Endothelial cell of umbilical vein (primary cell): ENCODE results near the gene CCDC116. TPM values are rescaled to one million over a fixed set of nuclear protein-coding genes. Genes with fewer than 3 reads are reported as not detected.

Experiments
- BruUV-seq: library from RNA; stranded (reverse); fragments of 400-500 nt; replicated peaks from 2 replicates; lab custom pipeline; 2021; lab: Mats Ljungman, UMichigan
- CTCF ChIA-PET: fragments of 300-600, 350-600 bp; sonication (Branson Sonifier 250); formaldehyde crosslinking; loops from one replicate; lab custom pipeline; 2021; ENCODE audit warnings: antibody characterized with exemption, inconsistent platforms; lab: Charles Lee
- POLR2A ChIA-PET: fragments of 300-600, 350-600 bp; sonication (Branson Sonifier 250); formaldehyde crosslinking; loops from one replicate; lab custom pipeline; 2021; ENCODE audit warnings: antibody characterized with exemption, inconsistent platforms; lab: Charles Lee
- DNase-seq: peaks from one replicate; pipeline ENCODE4 v3.0.0-alpha.2; 2011; ENCODE audit warnings: low read depth, low spot score
- FAIRE-seq: peaks from 2 replicates; lab custom pipeline; 2011; peaks lifted over from hg19 to GRCh38; lab: Jason Lieb, UNC
- H2AFZ ChIP-seq: 2 replicates; pipeline ENCODE4 v1.6.0; 2012; ENCODE audit warnings: low read depth, low read length, control low read depth, inconsistent platforms
- H3K27ac ChIP-seq: 2 replicates; pipeline ENCODE4 v1.5.1; 2011; ENCODE audit warnings: low read depth, mild to moderate bottlenecking, control low read depth, low read length, moderate library complexity; ENCODE audit not compliant: insufficient read depth
- H3K27me3 ChIP-seq, 2 experiments: 2 replicates each; pipeline versions ENCODE4 v1.6.0 to v1.6.1; 2011; ENCODE audit warnings: low read length in 2 of 2, mixed read lengths in 1 of 2; ENCODE audit not compliant: control insufficient read depth in 2 of 2, insufficient read depth in 2 of 2
- H3K36me3 ChIP-seq, 2 experiments: 2 replicates in 1 of 2; 3 replicates in 1 of 2; pipeline ENCODE4 v1.5.1; 2011; ENCODE audit warnings: low read length in 2 of 2, mild to moderate bottlenecking in 1 of 2, moderate library complexity in 1 of 2; ENCODE audit not compliant: control insufficient read depth in 2 of 2, insufficient read depth in 2 of 2; ENCODE audit errors: extremely low read depth in 1 of 2
- H3K4me1 ChIP-seq: 3 replicates; pipeline ENCODE4 v1.5.1; 2011; ENCODE audit warnings: mild to moderate bottlenecking, low read length; ENCODE audit not compliant: control insufficient read depth, insufficient read depth; ENCODE audit errors: extremely low read depth
- H3K4me2 ChIP-seq: 2 replicates; pipeline ENCODE4 v1.6.1; 2011; ENCODE audit warnings: low read length, control low read depth, mixed read lengths; ENCODE audit not compliant: insufficient read depth
- H3K4me3 ChIP-seq, 3 experiments: fragments of 200-600 bp in 1 of 3; sonication (generic), shearing (Covaris generic) in 1 of 3; replicated peaks in 1 of 3; 2 replicates each; pipeline ENCODE4 v1.5.1; 2011 to 2016; ENCODE audit warnings: control low read depth in 3 of 3, low read length in 3 of 3, mild to moderate bottlenecking in 2 of 3, inconsistent platforms in 1 of 3, low read depth in 1 of 3, moderate library complexity in 1 of 3; ENCODE audit not compliant: insufficient read depth in 1 of 3
- H3K79me2 ChIP-seq: 2 replicates; pipeline ENCODE4 v1.6.0; 2012; ENCODE audit warnings: low read length, inconsistent platforms; ENCODE audit not compliant: control insufficient read depth, insufficient read depth
- H3K9ac ChIP-seq: replicated peaks from 2 replicates; pipeline ENCODE3; 2011; ENCODE audit warnings: low read length, control low read depth; ENCODE audit not compliant: insufficient read depth; ENCODE audit errors: extremely low read depth
- H3K9me1 ChIP-seq: replicated peaks from 3 replicates; pipeline ENCODE4 v1.6.0; 2011; ENCODE audit warnings: mild to moderate bottlenecking, low read length; ENCODE audit not compliant: control insufficient read depth, insufficient read depth; ENCODE audit errors: extremely low read depth
- H3K9me3 ChIP-seq: replicated peaks from 2 replicates; pipeline ENCODE4 v1.5.1; 2012; ENCODE audit warnings: low read length, inconsistent platforms; ENCODE audit not compliant: control insufficient read depth, insufficient read depth
- H4K20me1 ChIP-seq: replicated peaks from 2 replicates; pipeline ENCODE3; 2011; ENCODE audit warnings: mild to moderate bottlenecking, low read length; ENCODE audit not compliant: control insufficient read depth, insufficient read depth; ENCODE audit errors: extremely low read depth
- EZH2 ChIP-seq: IDR thresholded peaks from 2 replicates; pipeline ENCODE4 v1.6.1; 2012; ENCODE audit warnings: borderline replicate concordance, low read depth, mild to moderate bottlenecking, moderate library complexity, low read length, inconsistent platforms; ENCODE audit not compliant: severe bottlenecking
- FOS ChIP-seq: IDR thresholded peaks from 2 replicates; pipeline ENCODE4 v1.6.1; 2011; ENCODE audit warnings: mild to moderate bottlenecking, low read length, moderate library complexity, borderline replicate concordance; ENCODE audit not compliant: insufficient read depth
- JUN ChIP-seq: IDR thresholded peaks from 2 replicates; pipeline ENCODE4 v1.6.1; 2011; ENCODE audit warnings: borderline replicate concordance, low read depth; ENCODE audit not compliant: insufficient read length, insufficient read depth
- MAX ChIP-seq: IDR thresholded peaks from 2 replicates; pipeline ENCODE4 v1.6.1; 2011; ENCODE audit not compliant: insufficient read depth, insufficient read length
- MYC ChIP-seq: IDR thresholded peaks from one replicate; pipeline ENCODE4 v1.6.1; 2011; ENCODE audit warnings: mild to moderate bottlenecking, low read depth, low read length
- POLR2A ChIP-seq: IDR thresholded peaks from 2 replicates; pipeline ENCODE4 v1.6.1; 2012; ENCODE audit warnings: low read depth, mild to moderate bottlenecking, control low read depth, low read length
- POLR2AphosphoS5 ChIP-seq: IDR thresholded peaks from 2 replicates; pipeline ENCODE4 v1.6.1; 2012; ENCODE audit warnings: low read depth, mild to moderate bottlenecking, control low read depth, low read length, moderate library complexity; ENCODE audit not compliant: insufficient read depth
- dilution Hi-C: fragments of 300-500 bp; cut with MboI; formaldehyde crosslinking; loops from one replicate; pipeline ENCODE4 v1.15.0; 2019; ENCODE audit warnings: low sequenced_read_pairs; ENCODE audit not compliant: extremely low pct_ligation_motif_present
- intact Hi-C: fragments of 100-400 bp; cut with micrococcal nuclease; formaldehyde crosslinking; loops from one replicate; pipeline ENCODE4 v1.10.0; 2022
- polyA plus RNA-seq, 4 experiments: library from polyadenylated mRNA; depleted of rRNA in 3 of 4; stranded (reverse) in 3 of 4; unstranded in 1 of 4; fragments of >200 nt; gene quantifications; 2 replicates each; pipeline versions ENCODE4 v1.2.1 to v1.2.3, GENCODE V29; 2011 to 2012; ENCODE audit warnings: missing spikeins in 1 of 4
- total RNA-seq: library from RNA; stranded (reverse); gene quantifications from 2 replicates; pipeline ENCODE4 v1.2.3, GENCODE V29; 2021

Gene CCDC116
- total and polyA plus RNA-seq, 2 donors (not counting 3 experiments of a cell fraction or from before 2014, with no cell fraction given) = 0.21 to 0.33 TPM

DNA sequence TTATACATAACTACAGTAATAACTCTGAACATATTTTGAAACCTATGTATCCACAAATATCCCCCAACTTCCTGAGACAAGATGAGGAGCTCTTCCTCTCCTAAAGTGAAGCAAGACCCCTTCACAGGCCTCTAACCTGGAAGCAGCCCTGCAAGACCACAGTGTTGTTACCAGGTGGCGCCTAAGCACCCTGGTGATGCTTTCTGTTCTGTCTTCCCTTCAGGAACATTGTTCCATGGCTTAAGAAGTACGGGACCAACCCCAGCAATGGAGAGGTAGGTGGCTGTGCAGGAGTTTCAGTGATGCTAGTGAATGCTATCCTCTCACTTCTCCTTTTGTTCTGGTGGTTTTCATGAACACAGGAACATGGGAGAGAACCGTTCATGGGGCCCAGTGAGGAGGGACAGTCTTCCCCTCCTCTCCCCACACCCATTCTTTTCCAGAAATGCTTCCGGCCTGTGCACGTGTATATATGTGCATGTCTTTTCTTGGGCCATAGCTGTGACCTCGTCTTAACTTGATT is 39.6 kb downstream of the CCDC116 start:
- CTCF ChIA-PET = no interaction called here
- no peaks in the 10 kb centered on the region for H3K9me3 ChIP-seq
- intact Hi-C loops = no loop called here
- no peak overlapping the region for H3K4me3 ChIP-seq
- no TSS peak for BruUV-seq
- H3K9me1 ChIP-seq = no peaks in the 10 kb centered on the region
- H3K4me1 ChIP-seq = no peaks in the 10 kb centered on the region
- FAIRE-seq (no peak), DNase-seq (no peak)
- H3K4me2 ChIP-seq = no peak overlapping the region
- dilution Hi-C loops = no loop called here
- no peak overlapping the region for H3K27ac ChIP-seq
- H3K27me3 ChIP-seq = no peaks in the 10 kb centered on the region
- H2AFZ ChIP-seq = no peak overlapping the region
- no peaks in the 10 kb centered on the region for H4K20me1 ChIP-seq
- TF ChIP-seq POLR2A (no peak), MYC (no peak), FOS (no peak), JUN (no peak)
- POLR2A ChIA-PET = no interaction called here
- no peak overlapping the region for H3K9ac ChIP-seq
- peaks cover 2% of the 10 kb centered on the region for H3K79me2 ChIP-seq
- peaks cover 6 to 39% of the 10 kb centered on the region in 2 experiments for H3K36me3 ChIP-seq

DNA sequence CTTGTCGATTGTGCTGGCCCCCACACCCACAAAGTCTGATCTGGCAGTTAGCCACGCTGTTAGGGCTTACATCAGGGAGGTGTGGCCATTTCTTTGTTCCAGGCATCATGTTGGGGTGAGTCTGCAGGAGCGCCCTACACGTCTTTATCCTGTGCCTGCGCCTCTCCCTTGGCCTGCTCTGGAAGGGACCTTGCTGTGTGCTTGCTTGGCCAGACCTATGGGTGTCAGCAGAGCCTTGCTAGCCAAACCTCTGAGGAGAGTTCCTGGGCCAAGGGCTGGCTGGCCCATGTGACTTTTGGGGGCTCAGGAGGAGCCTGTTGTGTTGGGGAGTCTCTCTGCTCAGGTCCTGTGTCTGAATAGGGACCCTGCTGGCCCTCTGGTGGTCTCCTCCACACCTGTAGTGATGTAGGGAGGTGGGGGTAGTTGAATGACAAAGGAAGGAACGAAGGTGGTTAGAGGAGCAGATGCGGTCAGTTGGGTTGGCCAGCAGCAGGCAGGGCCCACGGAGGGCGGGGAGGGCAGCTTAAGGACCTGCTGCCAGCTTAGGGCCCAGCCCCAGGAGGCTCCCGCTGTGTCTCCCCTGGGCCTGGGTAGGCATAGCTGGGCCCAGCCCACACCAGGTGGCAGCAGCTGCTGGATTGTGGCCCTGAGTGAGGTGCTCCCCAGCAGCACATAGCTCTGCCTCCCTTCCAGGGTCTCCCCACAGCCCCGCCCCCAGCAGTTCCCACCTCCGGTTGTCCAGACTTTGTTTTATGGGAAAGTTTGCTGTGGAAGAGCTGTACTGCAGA is 41.2 kb downstream of the CCDC116 start:
- ChIA-PET CTCF (no interaction called here), POLR2A (interaction anchor here (0.6 kb wide), 1 partner anchor 50 kb away, joined by 5 read pairs; no protein-coding TSS in a partner anchor)
- Histone ChIP-seq H2AFZ (no peak overlapping the region), H3K79me2 (peaks cover 2% of the 10 kb centered on the region), H3K9me1 (no peaks in the 10 kb centered on the region), H3K9me3 (no peaks in the 10 kb centered on the region), H3K4me1 (no peaks in the 10 kb centered on the region), H3K9ac (no peak overlapping the region), H4K20me1 (no peaks in the 10 kb centered on the region), H3K27ac (no peak overlapping the region), H3K4me3 (no peak overlapping the region), H3K27me3 (no peaks in the 10 kb centered on the region), H3K36me3 (peaks cover 6 to 39% of the 10 kb centered on the region in 2 experiments), H3K4me2 (no peak overlapping the region)
- intact Hi-C loops (no loop called here), dilution Hi-C loops (no loop called here)
- TF ChIP-seq MAX = no peak
- no peak for TF ChIP-seq MYC
- no peak for TF ChIP-seq EZH2
- no peak for TF ChIP-seq POLR2A
- no peak for TF ChIP-seq POLR2AphosphoS5
- no peak for TF ChIP-seq FOS
- FAIRE-seq (no peak), DNase-seq (no peak)
- no TSS peak for BruUV-seq
